ENCODE results near the gene EXOC4.

DNA sequence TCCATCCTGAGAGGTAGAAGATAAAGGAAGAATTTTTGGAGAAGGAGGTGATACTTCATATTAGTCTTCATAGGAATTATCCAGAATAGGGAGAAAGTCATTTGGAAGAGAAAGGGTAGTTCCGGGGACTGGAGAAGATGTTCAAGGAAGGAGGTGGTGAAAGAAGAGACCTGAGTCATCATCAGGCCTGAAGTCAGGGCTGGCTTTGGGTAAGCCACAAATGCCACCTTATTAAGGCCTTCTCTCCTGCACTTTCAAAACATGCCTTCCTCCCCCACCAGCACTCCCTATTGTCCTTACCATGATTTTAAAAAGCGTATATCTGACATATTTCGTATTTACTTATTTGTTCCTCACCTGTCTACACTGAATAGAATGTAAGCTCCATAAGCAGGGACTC lies 762.1 kb downstream of the EXOC4 start:
- TF ChIP-seq EZH2 (IDR thresholded peaks at IDR 0.05; ENCODE audit: borderline replicate concordance, low read depth, low read length, severe bottlenecking) (no peak), POLR2A (IDR thresholded peaks at IDR 0.05; ENCODE audit: low read depth, low read length) (no peak)
- TF ChIP-seq, protein P1, sequence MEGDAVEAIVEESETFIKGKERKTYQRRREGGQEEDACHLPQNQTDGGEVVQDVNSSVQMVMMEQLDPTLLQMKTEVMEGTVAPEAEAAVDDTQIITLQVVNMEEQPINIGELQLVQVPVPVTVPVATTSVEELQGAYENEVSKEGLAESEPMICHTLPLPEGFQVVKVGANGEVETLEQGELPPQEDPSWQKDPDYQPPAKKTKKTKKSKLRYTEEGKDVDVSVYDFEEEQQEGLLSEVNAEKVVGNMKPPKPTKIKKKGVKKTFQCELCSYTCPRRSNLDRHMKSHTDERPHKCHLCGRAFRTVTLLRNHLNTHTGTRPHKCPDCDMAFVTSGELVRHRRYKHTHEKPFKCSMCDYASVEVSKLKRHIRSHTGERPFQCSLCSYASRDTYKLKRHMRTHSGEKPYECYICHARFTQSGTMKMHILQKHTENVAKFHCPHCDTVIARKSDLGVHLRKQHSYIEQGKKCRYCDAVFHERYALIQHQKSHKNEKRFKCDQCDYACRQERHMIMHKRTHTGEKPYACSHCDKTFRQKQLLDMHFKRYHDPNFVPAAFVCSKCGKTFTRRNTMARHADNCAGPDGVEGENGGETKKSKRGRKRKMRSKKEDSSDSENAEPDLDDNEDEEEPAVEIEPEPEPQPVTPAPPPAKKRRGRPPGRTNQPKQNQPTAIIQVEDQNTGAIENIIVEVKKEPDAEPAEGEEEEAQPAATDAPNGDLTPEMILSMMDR (IDR thresholded peaks at IDR 0.05; ENCODE audit: extremely low read depth in 1 of 2, insufficient read depth in 1 of 2, low read depth in 1 of 2, low read length in 2 of 2): no peak
- TF ChIP-seq, protein P2, sequence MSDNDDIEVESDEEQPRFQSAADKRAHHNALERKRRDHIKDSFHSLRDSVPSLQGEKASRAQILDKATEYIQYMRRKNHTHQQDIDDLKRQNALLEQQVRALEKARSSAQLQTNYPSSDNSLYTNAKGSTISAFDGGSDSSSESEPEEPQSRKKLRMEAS (IDR thresholded peaks at IDR 0.05; ENCODE audit: insufficient read depth, insufficient read length): no peak
